ENCODE measurements around the gene CD2BP2. TPM values are rescaled to one million over a fixed set of nuclear protein-coding genes. Genes with fewer than 3 reads are reported as not detected.

The CD2BP2 gene
- total RNA-seq, 4 donors from 2014 or later, result 27.3 to 39.9 (median 35.4) TPM

GRCh38 chr16:30381291-30382041, 26.4 kb upstream of the CD2BP2 start:
- no peak for TF ChIP-seq CTCF (IDR thresholded peaks at IDR 0.05)
- ATAC-seq (ENCODE audit: low FRiP score), result no peak
- DNase-seq (ENCODE audit: low spot score), result no peak

- TF ChIP-seq CTCF (IDR thresholded peaks at IDR 0.05), result no peak
- ATAC-seq (ENCODE audit: low FRiP score) (no peak), DNase-seq (ENCODE audit: low spot score) (no peak)
These were observed 25.7 kb upstream of the CD2BP2 start for GRCh38 chr16:30380803-30381208.

GRCh38 chr16:30380072-30380802, 25.1 kb upstream of the CD2BP2 start:
- no peak for ATAC-seq (ENCODE audit: low FRiP score)
- no peak for DNase-seq (ENCODE audit: low spot score)
- TF ChIP-seq CTCF (IDR thresholded peaks at IDR 0.05), result no peak

GRCh38 chr16:30379158-30379783, 24.2 kb upstream of the CD2BP2 start:
- ATAC-seq (ENCODE audit: low FRiP score), result no peak
- no peak for DNase-seq (ENCODE audit: low spot score)
- TF ChIP-seq CTCF (IDR thresholded peaks at IDR 0.05), result no peak

- no peak for TF ChIP-seq CTCF (IDR thresholded peaks at IDR 0.05)
- ATAC-seq (ENCODE audit: low FRiP score), result peak; percentile 99
- DNase-seq (ENCODE audit: low spot score), result peak; percentile 98
These were observed 23.4 kb upstream of the CD2BP2 start for GRCh38 chr16:30378236-30379157.

- TF ChIP-seq CTCF (IDR thresholded peaks at IDR 0.05), result no peak
- peak; percentile 79 for DNase-seq (ENCODE audit: low spot score)
- peak; percentile 50 for ATAC-seq (ENCODE audit: low FRiP score)
These were observed 22.7 kb upstream of the CD2BP2 start for GRCh38 chr16:30377812-30378235.
